HG03196 (cell line): ENCODE data around the gene BICD2.

Source experiments
- ATAC-seq: cut with Tn5 transposase; IDR thresholded peaks from one replicate; pipeline ENCODE4 v1.9.1; 2021; ENCODE audit not compliant: unreplicated experiment

BICD2 gene

DNA sequence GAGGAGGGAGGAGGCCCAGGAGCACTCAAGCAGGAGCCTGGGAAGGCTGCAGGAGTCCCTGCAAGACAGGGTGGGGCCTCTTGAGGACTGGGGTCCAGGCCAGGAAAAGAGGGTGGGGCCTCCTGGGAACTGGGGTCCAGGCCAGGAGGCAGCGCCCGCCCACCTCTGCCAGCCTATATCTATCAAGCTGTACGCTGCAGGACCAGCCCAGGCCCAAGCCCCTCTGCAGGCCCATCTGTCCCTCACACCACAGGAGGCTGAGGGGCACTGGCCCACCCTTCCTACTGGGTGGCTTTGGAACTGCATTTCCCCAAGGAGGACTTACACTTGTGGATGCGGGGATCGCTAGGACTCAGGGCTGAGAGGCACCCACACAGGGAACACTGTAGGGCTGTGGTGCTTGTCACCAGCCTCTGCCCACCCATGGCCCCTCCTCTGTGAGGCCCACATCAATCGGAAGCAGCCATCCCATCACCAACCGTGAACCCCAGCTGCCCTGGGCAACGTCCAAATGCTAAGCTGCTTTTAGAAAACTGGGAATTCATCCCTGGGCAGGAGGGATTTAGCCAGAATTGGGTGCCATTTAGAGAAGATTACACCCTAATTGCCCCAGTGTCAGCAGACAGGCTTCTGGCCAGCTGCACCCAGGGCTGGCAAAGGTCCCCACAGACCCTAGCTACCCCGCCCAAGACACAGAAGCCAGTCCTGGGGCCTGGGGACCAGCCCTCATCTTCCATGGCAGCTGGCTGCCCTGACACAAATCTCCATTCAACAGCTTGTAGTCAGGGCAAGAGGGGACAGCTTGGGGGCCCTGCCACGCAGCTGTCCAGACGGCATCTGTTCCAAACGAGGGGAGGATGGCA lies 15.3 kb downstream of the BICD2 start:
- no peak for ATAC-seq

DNA sequence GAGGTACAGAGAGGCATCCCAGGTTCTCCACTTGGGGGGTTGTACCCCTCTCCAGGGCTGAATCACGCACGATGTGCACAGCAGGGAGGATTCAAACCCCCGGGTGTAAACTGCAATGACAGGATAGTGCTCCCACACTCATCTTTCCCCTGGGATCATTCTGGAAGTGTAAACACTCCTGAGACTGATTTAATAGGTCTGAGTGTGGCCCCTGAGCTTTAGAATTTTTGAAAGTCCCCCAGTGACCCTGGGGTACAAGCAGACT lies 16.5 kb downstream of the BICD2 start:
- no peak for ATAC-seq

DNA sequence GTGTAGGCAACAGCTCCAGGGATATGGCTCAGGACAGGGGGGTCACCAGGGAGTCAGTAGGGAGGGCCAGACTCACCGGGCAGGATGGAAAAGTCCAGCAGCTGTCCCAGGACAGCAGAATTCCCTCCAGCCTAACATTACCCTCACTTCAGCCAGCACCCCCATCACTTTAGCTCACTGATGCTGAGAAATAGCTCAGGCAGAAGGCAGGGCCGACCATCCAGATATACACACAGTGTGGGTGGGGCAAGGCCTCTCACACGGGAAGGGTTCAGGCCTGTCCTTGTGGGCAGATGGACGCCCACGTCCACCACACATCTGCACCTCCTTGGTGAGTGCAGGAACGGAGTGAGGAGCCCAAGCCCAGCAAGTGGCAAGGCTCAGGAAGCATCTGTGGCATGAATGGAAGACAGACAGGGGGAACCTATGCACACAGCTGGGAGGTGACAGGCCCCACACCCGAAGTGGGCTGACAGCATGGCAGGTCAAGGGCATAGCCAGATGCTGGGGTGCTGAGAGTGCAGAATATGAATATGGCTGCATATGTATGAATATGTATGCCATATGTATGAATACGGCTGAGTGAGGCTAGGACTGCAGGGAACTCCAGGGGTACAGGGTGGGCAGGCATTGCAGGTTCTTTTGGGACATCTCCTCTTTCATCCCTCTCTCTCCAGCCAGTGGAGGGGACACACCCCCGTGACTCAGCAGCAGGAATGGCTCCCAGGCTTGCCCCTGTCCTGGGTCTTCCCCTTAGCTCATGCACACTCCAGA lies 17.0 kb downstream of the BICD2 start:
- no peak for ATAC-seq

DNA sequence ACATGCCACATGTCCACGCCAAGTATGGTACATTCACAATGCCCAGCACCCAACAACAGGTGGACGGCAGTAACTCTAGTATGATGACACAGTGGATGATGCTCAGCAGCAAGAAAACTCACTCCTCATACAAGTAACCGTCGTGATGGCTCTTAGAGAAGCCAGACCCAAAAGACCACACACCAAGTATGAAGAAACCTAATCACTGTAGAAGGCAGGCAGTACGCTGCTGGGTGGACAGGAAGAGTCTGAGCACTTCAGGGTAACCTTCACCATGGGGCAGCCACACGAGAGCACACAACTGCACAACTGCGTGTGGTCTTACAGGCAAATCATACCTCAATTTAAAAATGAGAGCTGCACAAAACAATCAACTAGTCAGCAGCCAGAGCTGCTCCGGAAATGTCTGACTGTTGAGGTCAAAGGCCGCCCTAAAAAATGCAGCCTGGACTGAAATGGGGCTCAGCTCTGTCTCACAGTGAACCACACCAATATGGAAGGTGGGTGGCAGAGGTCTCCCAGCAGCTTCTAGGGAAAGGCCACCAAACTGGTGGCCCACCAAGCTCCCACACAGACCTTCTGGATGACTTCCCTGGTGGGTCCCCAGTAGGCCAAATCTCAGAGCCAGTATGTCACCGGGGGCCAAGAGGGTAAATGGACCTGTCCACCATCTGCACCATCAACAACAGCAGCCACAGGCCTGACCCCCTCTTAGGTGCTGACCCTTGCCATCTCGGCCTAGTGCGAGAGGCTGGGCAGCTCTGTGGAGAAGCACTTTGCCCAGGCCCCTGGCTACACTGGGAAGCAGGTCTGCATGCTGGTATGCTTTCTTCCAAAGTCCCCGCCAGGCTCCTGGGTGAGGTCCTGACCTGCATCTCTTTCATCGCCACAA lies 17.8 kb downstream of the BICD2 start:
- ATAC-seq: no peak

DNA sequence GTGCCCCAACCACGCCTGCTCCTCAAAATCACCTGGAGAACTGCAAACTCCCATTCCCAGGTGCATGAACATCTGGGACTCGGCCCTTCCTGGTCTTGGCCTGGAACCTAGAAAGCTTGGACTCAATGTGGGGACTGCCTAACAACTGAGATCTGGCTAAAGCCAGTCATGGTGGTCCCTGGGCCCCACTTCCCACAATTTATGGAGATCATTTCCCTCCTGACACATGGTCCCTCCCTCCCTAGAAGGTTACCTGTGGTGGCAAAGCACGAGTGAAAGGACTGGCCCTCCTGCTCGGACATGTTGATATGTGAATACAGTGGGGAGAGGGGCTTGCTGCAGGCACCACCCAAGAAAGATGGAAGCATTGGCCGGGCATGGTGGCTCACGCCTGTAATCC lies 18.8 kb downstream of the BICD2 start:
- ATAC-seq: no peak

DNA sequence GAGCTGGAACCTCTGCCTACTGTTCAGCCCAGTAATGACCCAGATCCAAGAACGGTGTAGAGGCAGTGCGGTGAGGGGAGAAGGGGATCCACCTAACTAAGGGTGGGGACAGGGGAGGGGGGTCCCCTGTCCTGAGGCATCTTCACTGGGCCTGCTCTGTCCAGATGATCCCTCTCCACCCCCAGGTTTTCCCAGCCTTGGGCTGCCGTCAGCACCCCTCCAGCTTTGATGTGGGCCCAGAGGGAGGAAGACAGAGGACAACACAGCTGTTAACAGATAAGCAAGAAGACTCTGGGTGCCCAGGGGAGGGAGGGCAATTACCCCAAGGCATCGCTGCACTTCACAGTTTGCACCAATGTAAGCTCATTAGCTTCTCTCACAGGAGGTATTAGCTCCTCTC lies 19.3 kb downstream of the BICD2 start:
- ATAC-seq: no peak

DNA sequence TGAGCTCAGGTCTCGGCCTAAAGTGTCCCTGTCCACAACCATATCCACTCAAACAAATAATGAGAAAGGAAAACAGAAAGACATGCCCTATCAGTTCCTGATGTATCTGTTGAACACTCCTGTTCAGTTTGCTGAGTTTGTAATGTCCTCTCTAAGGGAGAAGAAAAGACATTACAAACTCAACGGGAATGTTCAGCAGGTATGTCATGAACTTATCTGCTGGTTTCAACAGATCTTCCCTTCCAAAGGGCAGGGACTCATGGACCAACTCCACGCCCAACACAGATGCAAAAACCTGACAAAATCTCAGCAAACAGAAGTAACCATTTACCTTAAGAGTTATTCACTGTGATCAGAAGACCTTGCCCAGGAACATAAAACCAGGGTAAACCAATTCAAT lies 23.7 kb downstream of the BICD2 start:
- no peak for ATAC-seq

DNA sequence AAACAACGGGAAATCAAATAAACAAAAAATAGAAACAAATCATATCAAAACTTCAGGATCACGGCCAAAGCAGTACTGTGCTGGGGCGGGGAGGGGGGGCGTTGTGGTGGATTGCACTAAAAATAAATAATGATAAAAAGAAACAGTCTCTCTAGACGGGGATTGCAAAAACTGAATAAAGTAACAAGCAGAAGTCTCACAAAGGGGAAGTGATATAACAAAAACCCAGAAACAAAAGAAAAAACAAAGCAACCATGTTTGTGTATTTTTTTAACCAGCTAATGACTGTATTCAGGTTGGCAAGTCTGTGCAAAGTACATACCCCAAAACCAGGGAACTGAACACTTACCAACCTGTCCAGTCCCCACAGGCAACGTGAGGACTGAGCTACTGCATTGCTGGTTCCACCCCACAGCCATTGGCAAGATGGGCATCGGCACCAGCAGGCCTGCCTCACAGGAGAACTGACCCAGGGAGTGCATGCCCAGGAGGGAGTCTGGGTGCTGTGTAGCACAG lies 24.1 kb downstream of the BICD2 start:
- ATAC-seq: no peak

DNA sequence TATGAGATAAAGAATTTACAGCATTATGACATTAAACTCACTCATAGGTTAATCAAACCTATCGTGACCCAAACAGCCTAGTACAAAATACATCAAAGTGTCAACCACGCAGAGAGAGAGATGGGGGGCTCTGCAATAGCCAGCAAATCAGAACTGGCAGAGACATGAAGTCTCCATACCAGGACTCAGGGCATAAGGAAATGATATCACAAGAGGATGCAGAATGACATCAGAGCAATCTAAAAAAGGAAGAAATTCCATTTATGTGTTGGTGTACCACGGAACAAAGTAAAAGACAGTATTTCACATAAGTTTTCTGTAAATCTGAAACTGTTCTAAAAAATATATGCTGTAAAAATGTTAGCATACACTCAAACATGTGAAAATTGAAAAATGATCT lies 24.6 kb downstream of the BICD2 start:
- ATAC-seq: no peak

DNA sequence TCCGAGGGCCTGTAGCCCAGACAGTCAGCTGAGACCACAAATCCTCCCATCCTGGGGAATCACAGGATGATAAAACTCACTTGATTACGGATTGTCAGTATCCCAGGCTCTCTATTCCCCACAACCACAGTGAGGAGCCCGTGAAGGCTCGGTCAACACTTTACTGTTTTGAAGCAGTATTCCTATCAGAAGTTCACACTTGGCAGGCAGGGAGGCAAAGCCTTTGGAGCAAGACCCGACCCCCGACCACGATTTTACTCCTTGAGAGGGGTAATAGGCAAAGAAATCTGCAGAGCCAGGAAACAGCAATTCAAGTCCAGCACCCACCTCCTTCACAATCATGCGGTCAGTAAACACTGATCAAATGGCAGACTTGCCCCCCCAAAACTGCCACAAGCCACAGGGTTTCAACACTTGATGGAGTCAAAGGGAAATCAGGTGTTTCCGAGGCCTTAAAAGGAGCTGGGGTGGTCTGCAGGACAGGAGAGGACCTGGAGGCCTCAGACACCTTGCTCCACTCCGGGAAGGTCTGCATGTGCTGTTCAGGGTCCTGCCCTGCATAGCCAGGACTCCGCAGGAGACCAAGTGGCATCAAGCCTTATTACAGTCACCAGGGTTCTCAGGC lies 25.2 kb downstream of the BICD2 start:
- ATAC-seq: no peak

DNA sequence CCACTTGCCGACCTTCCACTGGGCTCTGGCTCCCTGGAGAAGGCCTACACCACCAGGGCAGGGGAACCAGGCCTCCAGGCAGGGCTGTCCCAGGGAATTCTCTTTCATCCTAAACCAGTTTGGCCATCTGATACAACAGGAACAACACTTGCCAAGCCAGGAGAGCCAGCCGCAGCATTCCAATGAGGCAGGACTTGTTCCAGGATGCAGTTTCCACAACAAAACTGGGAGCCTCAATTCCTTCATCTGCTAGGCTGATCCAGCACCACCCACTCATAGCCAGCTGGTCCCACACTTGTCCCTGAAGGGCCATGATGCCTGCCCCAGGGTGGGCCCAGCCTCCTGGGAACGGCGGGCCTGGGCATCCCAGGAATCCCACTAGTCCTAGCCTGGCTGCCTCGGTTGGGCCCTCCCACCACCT lies 26.0 kb downstream of the BICD2 start:
- no peak for ATAC-seq

DNA sequence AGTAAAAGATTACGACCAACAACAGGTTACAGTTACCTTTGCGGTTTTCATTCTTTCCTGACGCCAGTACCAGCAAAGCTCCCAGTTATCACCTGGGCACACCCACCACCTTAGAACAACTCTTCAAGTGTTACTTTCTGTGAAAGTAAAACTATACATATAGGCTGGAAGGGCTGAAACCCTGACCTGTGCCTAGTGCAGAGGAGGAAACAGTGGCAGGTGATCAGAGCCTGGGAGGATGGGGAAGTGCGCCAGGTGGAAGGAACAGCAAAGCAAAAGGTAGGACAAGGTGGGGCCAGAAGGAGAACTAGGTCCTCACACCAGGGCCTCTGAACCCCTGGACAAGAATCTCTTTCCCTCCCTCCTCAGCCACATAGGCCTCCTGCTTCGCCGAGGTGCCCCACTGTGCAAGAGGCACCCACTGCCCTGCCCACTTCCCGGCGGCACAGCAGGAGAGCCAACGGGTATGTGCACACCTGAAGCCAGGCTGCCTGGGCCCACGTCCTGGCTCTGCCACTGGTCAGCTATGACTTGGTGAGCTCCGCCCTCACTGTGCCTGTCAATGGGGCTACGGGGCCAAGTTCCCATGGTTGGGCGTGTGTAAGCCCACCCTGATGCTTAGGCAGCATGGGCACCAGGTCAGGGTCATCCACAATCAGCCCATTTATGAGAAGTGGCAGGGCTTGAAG lies 26.9 kb downstream of the BICD2 start:
- no peak for ATAC-seq

DNA sequence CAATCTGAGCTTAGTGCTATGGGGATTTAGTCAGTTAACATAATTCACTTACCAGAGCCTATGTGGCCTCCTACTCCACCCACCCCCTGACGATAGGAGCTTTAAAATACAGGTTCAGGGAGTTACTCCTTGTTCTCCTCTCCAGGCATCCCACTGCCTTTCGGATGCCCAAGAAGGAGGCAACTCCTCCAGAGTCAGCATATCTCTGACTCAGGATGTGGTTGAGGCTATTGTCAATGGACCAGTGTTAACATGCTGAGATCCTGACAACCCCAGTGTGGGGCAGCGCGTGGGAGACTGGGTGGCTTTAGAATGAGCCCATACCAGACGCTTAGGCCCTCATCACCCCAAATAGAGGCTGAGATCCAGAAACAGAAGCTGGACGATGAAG lies 27.4 kb downstream of the BICD2 start:
- ATAC-seq: no peak

DNA sequence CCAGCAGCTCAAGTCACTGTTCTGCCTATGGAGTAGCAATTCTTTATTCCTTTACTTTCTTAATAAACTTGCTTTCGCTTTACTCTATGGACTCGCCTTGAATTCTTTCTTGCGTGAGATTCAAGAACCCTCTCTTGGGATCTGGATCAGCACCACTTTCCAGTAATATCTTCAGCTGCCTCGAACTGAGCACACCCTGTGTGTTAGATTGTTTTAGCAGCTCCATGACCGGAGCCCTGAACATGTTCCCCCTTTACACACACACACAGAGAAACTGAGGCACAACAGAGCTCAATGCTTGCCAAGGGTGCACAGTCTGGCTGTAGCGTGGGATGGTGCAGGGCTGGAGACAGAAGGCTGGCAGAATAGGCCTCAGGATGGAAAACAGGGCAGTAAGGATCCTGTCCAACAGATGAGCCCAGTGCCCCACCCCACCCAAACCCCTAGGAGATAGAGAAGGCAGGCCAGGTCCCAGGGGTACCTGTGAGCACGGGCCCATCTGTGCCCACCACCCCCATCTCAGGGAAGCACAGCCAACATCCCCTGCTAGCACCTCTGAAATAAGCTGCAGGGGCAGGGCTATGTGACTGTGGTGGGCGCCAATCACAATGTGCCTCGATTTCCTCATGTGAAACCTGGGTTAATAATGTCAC lies 27.9 kb downstream of the BICD2 start:
- ATAC-seq: no peak

DNA sequence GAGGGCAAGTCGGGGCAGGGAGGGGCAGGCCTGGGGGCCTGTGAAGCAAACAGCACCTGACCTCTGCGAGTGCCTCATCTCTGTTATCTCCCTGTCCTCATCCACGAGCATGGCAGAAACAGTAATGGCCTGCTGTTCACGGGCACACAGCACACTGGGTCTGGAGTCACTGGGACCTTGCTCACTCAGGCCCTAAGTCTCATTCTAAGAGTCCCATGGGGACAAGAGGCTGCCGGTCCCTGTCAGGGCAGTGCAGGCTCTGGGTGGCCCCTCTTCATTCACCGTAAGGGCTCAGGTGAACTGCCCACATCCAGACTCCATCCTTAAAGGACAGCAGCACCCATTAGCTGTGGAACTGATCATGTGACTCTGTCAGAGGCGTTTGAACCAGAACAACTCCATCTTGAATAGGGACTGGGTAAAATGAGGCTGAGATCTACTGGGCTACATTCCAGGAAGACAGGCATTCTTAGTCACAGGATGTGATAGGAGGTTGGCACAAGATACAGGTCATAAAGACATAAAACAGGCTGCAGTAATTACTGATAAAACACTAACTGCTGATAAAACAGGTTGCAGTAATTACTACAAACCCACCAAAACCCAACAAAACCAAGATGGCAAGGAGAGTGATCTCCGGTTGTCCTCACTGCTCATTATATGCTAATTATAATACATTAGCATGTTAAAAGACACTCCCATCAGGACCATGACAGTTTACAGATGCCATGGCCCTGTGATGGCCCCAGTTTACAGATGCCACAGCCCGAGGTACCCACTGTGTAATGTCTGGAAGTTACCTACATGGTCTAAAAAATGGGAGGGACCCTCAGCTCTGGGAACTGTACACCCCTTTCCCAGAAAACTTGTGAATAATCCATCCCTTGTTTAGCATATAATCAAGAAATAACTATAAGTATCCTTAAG lies 28.7 kb downstream of the BICD2 start:
- ATAC-seq: no peak

DNA sequence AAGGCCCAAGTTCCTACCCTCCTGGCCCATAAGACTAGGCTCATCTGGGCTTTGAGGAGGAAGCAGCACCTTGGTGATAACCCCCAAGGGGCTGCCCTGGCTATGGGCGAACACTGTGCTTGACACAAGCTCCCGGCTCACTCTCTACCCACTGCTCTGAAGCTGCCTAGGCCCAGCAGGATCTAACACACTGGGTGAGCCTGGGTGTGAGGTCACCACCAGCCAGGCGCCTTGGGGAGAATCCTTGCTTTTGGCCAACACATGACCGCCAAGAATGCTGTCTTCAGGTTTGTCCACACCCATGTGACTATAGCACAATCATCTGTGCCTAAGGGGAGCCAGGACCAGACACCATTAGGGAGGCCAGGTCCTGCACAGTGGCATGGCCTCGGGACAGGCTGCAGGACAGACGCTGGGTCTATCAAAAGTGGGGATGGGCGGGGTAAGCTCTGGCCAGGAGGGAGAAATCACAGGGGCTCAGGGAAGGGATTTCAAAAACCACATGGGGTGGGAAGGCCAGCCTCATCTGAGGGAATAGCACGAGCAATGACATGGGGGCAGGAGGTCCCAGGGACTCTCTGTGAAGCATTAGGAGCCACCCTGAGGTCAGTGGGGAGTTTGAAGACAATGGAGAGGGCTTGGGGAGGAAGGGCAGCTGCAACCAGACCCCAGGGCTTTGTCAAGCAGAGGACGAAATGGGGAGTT lies 29.6 kb downstream of the BICD2 start:
- ATAC-seq: no peak

DNA sequence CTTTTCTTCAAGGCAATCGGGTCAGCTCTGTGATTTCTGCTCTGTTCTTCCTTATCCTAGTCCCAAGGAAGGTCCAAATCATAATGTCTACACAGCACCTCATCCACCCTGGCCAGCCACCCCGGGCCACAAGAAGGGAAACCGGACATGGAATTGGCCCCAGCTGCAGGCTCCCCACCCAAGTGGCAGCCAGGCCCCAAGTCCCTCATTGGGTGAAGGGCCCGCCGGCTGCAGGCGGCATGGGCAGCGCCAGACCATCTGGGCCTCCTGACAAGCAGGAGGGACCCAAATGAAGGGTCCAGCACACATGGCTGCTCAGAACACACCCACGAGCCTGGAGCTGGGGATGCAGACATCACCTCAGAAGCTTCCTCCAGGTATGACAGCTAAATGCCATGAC lies 33.7 kb downstream of the BICD2 start:
- no peak for ATAC-seq

DNA sequence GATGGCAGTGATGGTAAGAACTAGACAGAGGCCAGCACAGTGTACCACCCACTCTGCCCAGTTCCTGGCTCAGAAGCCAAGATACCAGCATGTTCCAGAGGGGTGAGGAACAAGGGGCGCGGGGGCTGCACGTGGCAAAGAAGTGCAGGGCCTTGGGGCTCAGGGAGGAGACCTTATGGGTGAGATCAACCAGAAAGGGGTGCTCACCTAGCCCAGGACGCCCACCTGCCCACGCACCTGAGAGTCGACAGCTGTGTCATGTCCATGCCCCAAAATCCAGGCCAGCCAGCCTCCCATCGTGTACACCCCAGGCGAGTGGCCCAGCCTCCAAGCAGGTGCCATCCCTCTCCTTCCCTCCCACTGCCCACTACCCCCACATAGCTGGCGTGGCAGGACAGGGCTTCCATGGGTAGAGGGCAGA lies 34.9 kb downstream of the BICD2 start:
- ATAC-seq: no peak
